K562 (cell line): Measurements from ENCODE around the gene C4A. TPM values are rescaled to one million over a fixed set of nuclear protein-coding genes. Genes with fewer than 3 reads are reported as not detected.

Experiments
- CHD4 ChIP-seq: fragments of 200-600 bp; sonication (generic); IDR thresholded peaks from 3 replicates; pipeline ENCODE4 v1.6.1; 2012; ENCODE audit warnings: low read depth, mild to moderate bottlenecking, mixed read lengths, low read length, inconsistent platforms; ENCODE audit not compliant: insufficient read depth, insufficient replicate concordance, poor library complexity, severe bottlenecking
- FOXP1 ChIP-seq: sonication (generic); formaldehyde crosslinking; IDR thresholded peaks from 2 replicates; pipeline ENCODE4 v1.8.0; 2022; ENCODE audit warnings: mild to moderate bottlenecking, missing genetic modification reagents
- KDM5B ChIP-seq: fragments of 200-600 bp; sonication (generic); IDR thresholded peaks from 2 replicates; pipeline ENCODE4 v1.6.1; 2012; ENCODE audit warnings: low read depth, mild to moderate bottlenecking, moderate library complexity, low read length, control low read depth, inconsistent platforms; ENCODE audit not compliant: insufficient replicate concordance
- POLR2AphosphoS2 ChIP-seq: IDR thresholded peaks from 2 replicates; pipeline ENCODE4 v1.6.1; 2012; ENCODE audit warnings: low read length, improper control_type of control experiment
- ZNF584 ChIP-seq: fragments of 200-800 bp; sonication (Bioruptor generic); IDR thresholded peaks from 2 replicates; pipeline ENCODE4 v1.6.1; 2016; ENCODE audit warnings: low read depth, mild to moderate bottlenecking, missing genetic modification characterization, missing compliant biosample characterization
- polyA plus RNA-seq, 8 experiments: library from polyadenylated mRNA; depleted of rRNA in 4 of 8; stranded (reverse) in 5 of 8; unstranded in 3 of 8; fragments of >200 nt; fragmentation: Nextera tagmentation in 2 of 8; fragmentation: Illumina TruSeq in 1 of 8; extraction: Ambion mirVana in 2 of 8; extraction: Trizol in 1 of 8; gene quantifications; 2 replicates each; pipeline versions ENCODE4 v1.2.1 to v1.2.3, GENCODE V29; 2011 to 2014; ENCODE audit warnings: inconsistent platforms in 1 of 8, missing spikeins in 1 of 8
- total RNA-seq, 7 experiments: library from RNA; depleted of rRNA in 6 of 7; stranded (reverse); fragments of >200 nt in 6 of 7; fragmentation: Illumina TruSeq in 2 of 7; extraction: Trizol in 2 of 7; gene quantifications; 2 replicates each; pipeline versions ENCODE4 v1.2.1 to v1.2.3, GENCODE V29; 2011 to 2021; ENCODE audit warnings: low replicate concordance in 1 of 7
- TF ChIP-seq, protein P1 (sequence below): sonication (generic); formaldehyde crosslinking; IDR thresholded peaks from 2 replicates; pipeline ENCODE4 v1.8.0; 2022; ENCODE audit warnings: missing genetic modification reagents, mild to moderate bottlenecking, borderline replicate concordance
- TF ChIP-seq, protein P2 (sequence below), 3 experiments: fragments of 200-800 bp in 1 of 3; sonication (Bioruptor generic) in 1 of 3; sonication (generic) in 1 of 3; formaldehyde crosslinking in 1 of 3; IDR thresholded peaks; 2 replicates each; pipeline versions ENCODE4 v1.6.1 to v1.8.0; 2016 to 2022; ENCODE audit warnings: mild to moderate bottlenecking in 2 of 3, missing compliant biosample characterization in 2 of 3, missing genetic modification characterization in 2 of 3, missing genetic modification reagents in 1 of 3

The C4A gene
- total and polyA plus RNA-seq, 9 of the 15 experiments (the other 6 are each of a cell fraction or from before 2014, with no cell fraction given) = 0.27 to 7.6 (median 5.0) TPM

DNA sequence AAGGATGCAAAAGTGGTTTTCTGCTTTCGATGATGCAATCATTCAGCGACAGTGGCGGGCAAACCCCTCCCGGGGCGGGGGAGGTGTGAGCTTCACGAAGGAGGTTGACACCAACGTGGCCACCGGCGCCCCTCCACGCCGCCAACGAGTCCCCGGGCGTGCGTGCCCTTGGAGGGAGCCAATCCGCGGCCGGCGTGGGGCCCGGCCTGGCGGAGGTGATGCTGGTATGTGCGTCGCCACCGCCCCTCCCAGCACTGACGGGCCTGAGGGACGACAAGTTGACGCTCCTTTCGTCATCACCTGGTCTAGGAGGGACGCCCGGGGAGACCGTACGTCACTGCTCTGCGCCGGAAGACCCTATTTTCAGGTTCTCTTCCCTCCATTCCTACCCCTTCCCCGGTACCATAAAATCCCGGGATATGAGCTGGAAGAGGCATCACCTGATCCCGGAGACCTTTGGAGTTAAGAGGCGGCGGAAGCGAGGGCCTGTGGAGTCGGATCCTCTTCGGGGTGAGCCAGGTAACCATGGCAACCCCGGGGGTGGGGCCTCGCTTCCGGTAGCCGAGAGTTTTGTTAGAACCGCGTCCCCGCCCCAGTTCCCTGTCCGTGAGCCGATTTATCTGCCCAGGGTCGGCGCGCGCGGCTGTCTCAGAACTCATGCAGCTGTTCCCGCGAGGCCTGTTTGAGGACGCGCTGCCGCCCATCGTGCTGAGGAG is 9.7 kb upstream of the C4A start, which contains the start of gene DXO (continued):
- TF ChIP-seq, protein P1, sequence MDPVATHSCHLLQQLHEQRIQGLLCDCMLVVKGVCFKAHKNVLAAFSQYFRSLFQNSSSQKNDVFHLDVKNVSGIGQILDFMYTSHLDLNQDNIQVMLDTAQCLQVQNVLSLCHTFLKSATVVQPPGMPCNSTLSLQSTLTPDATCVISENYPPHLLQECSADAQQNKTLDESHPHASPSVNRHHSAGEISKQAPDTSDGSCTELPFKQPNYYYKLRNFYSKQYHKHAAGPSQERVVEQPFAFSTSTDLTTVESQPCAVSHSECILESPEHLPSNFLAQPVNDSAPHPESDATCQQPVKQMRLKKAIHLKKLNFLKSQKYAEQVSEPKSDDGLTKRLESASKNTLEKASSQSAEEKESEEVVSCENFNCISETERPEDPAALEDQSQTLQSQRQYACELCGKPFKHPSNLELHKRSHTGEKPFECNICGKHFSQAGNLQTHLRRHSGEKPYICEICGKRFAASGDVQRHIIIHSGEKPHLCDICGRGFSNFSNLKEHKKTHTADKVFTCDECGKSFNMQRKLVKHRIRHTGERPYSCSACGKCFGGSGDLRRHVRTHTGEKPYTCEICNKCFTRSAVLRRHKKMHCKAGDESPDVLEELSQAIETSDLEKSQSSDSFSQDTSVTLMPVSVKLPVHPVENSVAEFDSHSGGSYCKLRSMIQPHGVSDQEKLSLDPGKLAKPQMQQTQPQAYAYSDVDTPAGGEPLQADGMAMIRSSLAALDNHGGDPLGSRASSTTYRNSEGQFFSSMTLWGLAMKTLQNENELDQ (CRISPR knock-in tag) = no peak
- peak; percentile 11 for TF ChIP-seq CHD4
- peak; percentile 29; the same call in 1 of the 2 replicates for TF ChIP-seq POLR2AphosphoS2
- TF ChIP-seq ZNF584 (CRISPR knock-in tag) = peak; percentile 79; the same call in 1 of the 2 replicates
- TF ChIP-seq, protein P2, sequence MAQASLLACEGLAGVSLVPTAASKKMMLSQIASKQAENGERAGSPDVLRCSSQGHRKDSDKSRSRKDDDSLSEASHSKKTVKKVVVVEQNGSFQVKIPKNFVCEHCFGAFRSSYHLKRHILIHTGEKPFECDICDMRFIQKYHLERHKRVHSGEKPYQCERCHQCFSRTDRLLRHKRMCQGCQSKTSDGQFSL (CRISPR knock-in tag; IDR thresholded peaks at IDR 0.05) = peak; percentile 94; the same call in 1 of the 2 replicates
- TF ChIP-seq, protein P2 (tag; IDR thresholded peaks at IDR 0.05) = peak in 1 of 2 experiments; percentile 92; a peak in 2 of 4 replicates
- TF ChIP-seq KDM5B = no peak
- TF ChIP-seq FOXP1 = peak; percentile 74
